HepG2 (cell line): ENCODE results near the gene GALNT1. TPM values are rescaled to one million over a fixed set of nuclear protein-coding genes. Genes with fewer than 3 reads are reported as not detected.
A peak's percentile ranks its signal among the peaks of the same experiment; 100 is the strongest.

ENCODE experiments used
- ATAC-seq: fragments of 200-7000 bp; cut with Tn5 transposase; 3 replicates; pipeline ENCODE4 v1.9.1; 2020; ENCODE audit warnings: mild to moderate bottlenecking, moderate library complexity
- BruUV-seq: library from RNA; stranded (reverse); fragments of 400-500 nt; replicated peaks from 2 replicates; lab custom pipeline; 2021; lab: Mats Ljungman, UMichigan
- CTCF ChIA-PET: fragments of 300-600 bp; formaldehyde crosslinking; extraction: SDS; loops from one replicate; lab custom pipeline; 2021; ENCODE audit warnings: low total read pairs, inconsistent platforms, low intra/inter-chr PET ratio; lab: Yijun Ruan, JAX
- POLR2A ChIA-PET: fragments of 350-600 bp; sonication (Branson Sonifier 250); formaldehyde crosslinking; loops from one replicate; lab custom pipeline; 2020; ENCODE audit warnings: antibody characterized with exemption, inconsistent platforms; lab: Yijun Ruan, JAX
- DNase-seq: peaks from one replicate; pipeline ENCODE4 v3.0.0-alpha.2; 2015; ENCODE audit warnings: low spot score
- FAIRE-seq: peaks from 3 replicates; lab custom pipeline; 2011; peaks lifted over from hg19 to GRCh38; lab: Jason Lieb, UNC
- H2AFZ ChIP-seq: one replicate; pipeline ENCODE4 v1.6.1; 2011; ENCODE audit warnings: low read length, inconsistent platforms
- H3K27ac ChIP-seq: fragments of 300-600 bp; 3 replicates; pipeline ENCODE4 v1.8.0; 2011; ENCODE audit warnings: mixed run types, mild to moderate bottlenecking, mixed read lengths, low read length, inconsistent platforms; ENCODE audit not compliant: insufficient read depth; ENCODE audit errors: extremely low read length
- H3K27me3 ChIP-seq, 2 experiments: fragments of 200-600 bp in 1 of 2; 2 replicates in 1 of 2; 3 replicates in 1 of 2; pipeline versions ENCODE4 v1.6.0 to v1.8.0; 2011; ENCODE audit warnings: low read length in 2 of 2, mild to moderate bottlenecking in 2 of 2, moderate library complexity in 2 of 2, inconsistent platforms in 1 of 2; ENCODE audit not compliant: insufficient read depth in 2 of 2, control insufficient read depth in 1 of 2
- H3K36me3 ChIP-seq, 2 experiments: fragments of 200-600 bp in 1 of 2; replicated peaks in 1 of 2; 2 replicates in 1 of 2; 3 replicates in 1 of 2; pipeline versions ENCODE4 v1.5.1 to v1.8.0; 2011; ENCODE audit warnings: low read length in 2 of 2, inconsistent platforms in 1 of 2; ENCODE audit not compliant: insufficient read depth in 2 of 2, control insufficient read depth in 1 of 2
- H3K4me1 ChIP-seq: 2 replicates; pipeline ENCODE4 v1.5.1; 2012; ENCODE audit warnings: low read length, inconsistent platforms; ENCODE audit not compliant: insufficient read depth
- H3K4me2 ChIP-seq: 2 replicates; pipeline ENCODE4 v1.6.0; 2011; ENCODE audit warnings: low read depth, low read length, inconsistent platforms
- H3K4me3 ChIP-seq, 3 experiments: fragments of 200-600 bp in 1 of 3; sonication (generic), shearing (Covaris generic) in 1 of 3; replicated peaks in 1 of 3; 2 replicates each; pipeline ENCODE4 v1.5.1; 2011 to 2016; ENCODE audit warnings: low read length in 3 of 3, inconsistent platforms in 2 of 3, low read depth in 2 of 3, mild to moderate bottlenecking in 2 of 3, control low read depth in 1 of 3, mixed read lengths in 1 of 3; ENCODE audit not compliant: insufficient read depth in 1 of 3
- H3K79me2 ChIP-seq: one replicate; pipeline ENCODE4 v1.6.1; 2011; ENCODE audit warnings: low read length, inconsistent platforms; ENCODE audit not compliant: insufficient read depth
- H3K9ac ChIP-seq: 2 replicates; pipeline ENCODE4 v1.6.0; 2011; ENCODE audit warnings: mild to moderate bottlenecking, low read depth, low read length, inconsistent platforms; ENCODE audit not compliant: insufficient read depth
- H3K9me3 ChIP-seq: 2 replicates; pipeline ENCODE4 v1.5.1; 2012; ENCODE audit warnings: mild to moderate bottlenecking, low read length
- H4K20me1 ChIP-seq: 2 replicates; pipeline ENCODE4 v1.6.0; 2011; ENCODE audit warnings: inconsistent platforms, mild to moderate bottlenecking, low read length, moderate library complexity; ENCODE audit not compliant: insufficient read depth
- EZH2 ChIP-seq: conservative IDR thresholded peaks from 2 replicates; pipeline ENCODE4 v1.6.1; 2012; ENCODE audit warnings: mild to moderate bottlenecking, low read depth, low read length, moderate library complexity
- HNF4A ChIP-seq: sonication (generic); formaldehyde crosslinking; IDR thresholded peaks from 2 replicates; pipeline ENCODE4 v1.4.0; 2020; ENCODE audit warnings: missing genetic modification reagents
- MTA3 ChIP-seq: sonication (generic); formaldehyde crosslinking; IDR thresholded peaks from 2 replicates; pipeline ENCODE4 v1.4.0; 2020; ENCODE audit warnings: missing genetic modification reagents
- MYC ChIP-seq: sonication (generic); formaldehyde crosslinking; IDR thresholded peaks from 2 replicates; pipeline ENCODE4 v1.9.0; 2021; ENCODE audit warnings: missing genetic modification reagents, borderline replicate concordance
- NR2F2 ChIP-seq: IDR thresholded peaks from 2 replicates; pipeline ENCODE4 v1.6.1; 2012; ENCODE audit warnings: low read depth, inconsistent platforms, borderline replicate concordance
- SMC3 ChIP-seq: IDR thresholded peaks from 2 replicates; pipeline ENCODE4 v1.6.1; 2011; ENCODE audit warnings: low read length, improper control_type of control experiment
- ZNF160 ChIP-seq: sonication (generic); formaldehyde crosslinking; IDR thresholded peaks from 2 replicates; pipeline ENCODE4 v1.8.0; 2022; ENCODE audit warnings: mild to moderate bottlenecking, inconsistent platforms, missing genetic modification reagents
- ZNF17 ChIP-seq: sonication (generic); formaldehyde crosslinking; IDR thresholded peaks from 2 replicates; pipeline ENCODE4 v1.5.0; 2020; ENCODE audit warnings: mild to moderate bottlenecking, missing genetic modification reagents
- ZNF709 ChIP-seq: sonication (generic); formaldehyde crosslinking; IDR thresholded peaks from 2 replicates; pipeline ENCODE4 v1.5.0; 2020; ENCODE audit warnings: mild to moderate bottlenecking, missing genetic modification reagents
- ZNF766 ChIP-seq: sonication (generic); formaldehyde crosslinking; IDR thresholded peaks from 2 replicates; pipeline ENCODE4 v1.5.0; 2020; ENCODE audit warnings: missing genetic modification reagents, borderline replicate concordance
- WGBS: methylation state at CpG from one replicate; pipeline ENCODE4 v1.1.6; 2017; ENCODE audit warnings: low lambda C conversion rate; 5-methylcytosine and 5-hydroxymethylcytosine counted together
- in situ Hi-C: cut with HindIII; loops from 2 replicates; pipeline ENCODE4 v1.10.0; 2017; ENCODE audit warnings: low pct_unique_long_range_greater_than_20kb; ENCODE audit not compliant: extremely low pct_ligation_motif_present
- intact Hi-C: fragments of 100-400 bp; cut with micrococcal nuclease; formaldehyde crosslinking; loops from one replicate; pipeline ENCODE4 v1.10.0; 2022; ENCODE audit not compliant: unreplicated experiment
- polyA plus RNA-seq, 8 experiments: library from polyadenylated mRNA; depleted of rRNA in 3 of 8; stranded (reverse) in 7 of 8; unstranded in 1 of 8; fragments of >200 nt; fragmentation: Illumina TruSeq in 4 of 8; extraction: Trizol in 4 of 8; gene quantifications; 2 replicates each; pipeline versions ENCODE4 v1.2.1 to v1.2.3, GENCODE V29; 2011 to 2016; ENCODE audit warnings: low read depth in 4 of 8, missing spikeins in 1 of 8, mixed read lengths in 1 of 8; ENCODE audit not compliant: insufficient read depth in 1 of 8
- total RNA-seq, 5 experiments: library from RNA; depleted of rRNA; stranded (reverse); fragments of >200 nt; fragmentation: Illumina TruSeq; extraction: Trizol; gene quantifications; 2 replicates each; pipeline ENCODE4 v1.2.3, GENCODE V29; 2016; ENCODE audit warnings: low read depth in 1 of 5
- TF ChIP-seq, protein P1 (sequence below): sonication (generic); formaldehyde crosslinking; IDR thresholded peaks from 2 replicates; pipeline ENCODE4 v1.5.1; 2020; ENCODE audit warnings: mild to moderate bottlenecking, moderate library complexity, missing genetic modification reagents
- TF ChIP-seq, protein P2 (sequence below): IDR thresholded peaks from 2 replicates; pipeline ENCODE4 v1.6.1; 2012; ENCODE audit warnings: inconsistent platforms
- TF ChIP-seq, protein P3 (sequence below): sonication (generic); formaldehyde crosslinking; IDR thresholded peaks from 2 replicates; pipeline ENCODE4 v1.4.0; 2020; ENCODE audit warnings: mild to moderate bottlenecking, missing genetic modification reagents

The GALNT1 gene
- total and polyA plus RNA-seq, 2 of the 13 experiments (the other 11 are each of a cell fraction or from before 2014, with no cell fraction given), result 41.1 to 100 TPM

DNA sequence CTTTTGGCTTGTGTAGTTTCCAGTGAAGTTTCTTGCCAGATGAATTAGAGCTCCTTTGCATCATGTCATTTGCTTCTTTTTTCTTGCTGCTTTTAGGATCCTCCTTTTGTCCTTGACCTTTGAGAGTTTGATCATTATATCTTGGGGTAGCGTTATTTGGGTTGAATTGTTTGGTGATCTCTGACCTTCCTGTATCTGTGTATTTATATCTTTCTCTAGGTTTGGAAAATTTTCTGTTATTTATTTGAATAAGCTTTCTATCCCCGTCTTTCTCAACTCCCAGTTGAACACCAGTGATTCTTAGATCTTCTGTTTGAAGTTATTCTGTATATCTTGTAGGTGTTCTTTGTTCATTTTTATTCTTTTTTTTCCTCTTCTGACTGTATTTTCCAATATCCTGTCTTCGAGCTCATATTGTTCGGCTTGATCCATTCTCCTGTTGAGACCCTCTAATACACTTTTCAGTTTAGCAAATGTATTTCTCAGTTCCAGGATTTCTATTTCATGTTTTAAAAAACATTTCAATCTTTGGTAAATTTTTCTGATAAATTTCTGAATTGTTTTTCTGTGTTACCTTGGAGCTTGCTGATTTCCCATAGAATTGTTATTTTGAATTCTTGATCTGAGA, 20.8 kb downstream of the GALNT1 start:
- WGBS, result 95% methylated on average over 4 of the region's 4 CpGs
- no peak overlapping the region for H3K27ac ChIP-seq
- H3K36me3 ChIP-seq, result peaks cover 0 to 1% of the 10 kb centered on the region in 2 experiments; a peak in 1 of 5 replicates
- TF ChIP-seq ZNF160 (CRISPR knock-in tag), result peak; percentile 100
- TF ChIP-seq, protein P1, sequence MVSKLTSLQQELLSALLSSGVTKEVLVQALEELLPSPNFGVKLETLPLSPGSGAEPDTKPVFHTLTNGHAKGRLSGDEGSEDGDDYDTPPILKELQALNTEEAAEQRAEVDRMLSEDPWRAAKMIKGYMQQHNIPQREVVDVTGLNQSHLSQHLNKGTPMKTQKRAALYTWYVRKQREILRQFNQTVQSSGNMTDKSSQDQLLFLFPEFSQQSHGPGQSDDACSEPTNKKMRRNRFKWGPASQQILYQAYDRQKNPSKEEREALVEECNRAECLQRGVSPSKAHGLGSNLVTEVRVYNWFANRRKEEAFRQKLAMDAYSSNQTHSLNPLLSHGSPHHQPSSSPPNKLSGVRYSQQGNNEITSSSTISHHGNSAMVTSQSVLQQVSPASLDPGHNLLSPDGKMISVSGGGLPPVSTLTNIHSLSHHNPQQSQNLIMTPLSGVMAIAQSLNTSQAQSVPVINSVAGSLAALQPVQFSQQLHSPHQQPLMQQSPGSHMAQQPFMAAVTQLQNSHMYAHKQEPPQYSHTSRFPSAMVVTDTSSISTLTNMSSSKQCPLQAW (CRISPR knock-in tag), result no peak
- FAIRE-seq, result no peak
- in situ Hi-C loops, result no loop called here
- no peaks in the 10 kb centered on the region for H4K20me1 ChIP-seq
- intact Hi-C loops, result no loop called here
- peaks cover 61% of the 10 kb centered on the region for H3K79me2 ChIP-seq
- H3K9me3 ChIP-seq, result peaks cover 19% of the 10 kb centered on the region
- no peak overlapping the region for H3K4me2 ChIP-seq
- ATAC-seq, result no peak
- no peaks in the 10 kb centered on the region for H3K27me3 ChIP-seq
- H2AFZ ChIP-seq, result no peak overlapping the region
- no peak overlapping the region for H3K4me3 ChIP-seq
- ChIA-PET POLR2A (no interaction called here), CTCF (no interaction called here)
- peaks cover 17% of the 10 kb centered on the region for H3K4me1 ChIP-seq
- H3K9ac ChIP-seq, result no peak overlapping the region
- no TSS peak for BruUV-seq
- DNase-seq, result no peak

DNA sequence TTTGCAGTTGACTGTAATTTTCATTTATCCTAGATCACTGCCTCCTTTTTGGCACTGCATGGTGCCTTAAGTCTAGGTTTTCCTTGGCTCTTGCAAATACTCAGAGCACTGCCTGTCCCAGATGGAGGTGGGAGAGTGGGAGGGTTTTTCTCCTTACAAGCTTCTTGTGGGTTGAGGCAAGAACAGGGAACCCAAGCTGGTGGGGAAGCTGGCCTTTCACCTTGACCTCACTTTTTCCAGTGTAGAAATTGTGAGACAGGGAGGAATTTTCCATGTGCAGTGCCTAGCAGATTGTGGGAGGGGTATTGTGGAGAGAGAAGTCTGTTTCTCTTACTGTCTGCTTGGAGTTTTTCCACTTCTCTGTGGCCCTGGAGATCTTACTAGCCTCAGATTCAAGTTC, 21.5 kb downstream of the GALNT1 start:
- ATAC-seq (no peak), DNase-seq (no peak), FAIRE-seq (no peak)
- peaks cover 0 to 1% of the 10 kb centered on the region in 2 experiments; a peak in 1 of 5 replicates for H3K36me3 ChIP-seq
- H3K4me1 ChIP-seq, result peaks cover 17% of the 10 kb centered on the region
- intact Hi-C loops, result no loop called here
- BruUV-seq, result no TSS peak
- no peak overlapping the region for H2AFZ ChIP-seq
- in situ Hi-C loops, result no loop called here
- H3K79me2 ChIP-seq, result peaks cover 64% of the 10 kb centered on the region
- H3K4me2 ChIP-seq, result no peak overlapping the region
- H3K27ac ChIP-seq, result no peak overlapping the region
- no peaks in the 10 kb centered on the region for H3K27me3 ChIP-seq
- CTCF ChIA-PET, result no interaction called here
- H4K20me1 ChIP-seq, result no peaks in the 10 kb centered on the region
- POLR2A ChIA-PET, result no interaction called here
- H3K9me3 ChIP-seq, result peaks cover 19% of the 10 kb centered on the region
- no peak overlapping the region for H3K9ac ChIP-seq
- no peak overlapping the region for H3K4me3 ChIP-seq
- TF ChIP-seq ZNF17 (CRISPR knock-in tag), result no peak
- TF ChIP-seq, protein P2, sequence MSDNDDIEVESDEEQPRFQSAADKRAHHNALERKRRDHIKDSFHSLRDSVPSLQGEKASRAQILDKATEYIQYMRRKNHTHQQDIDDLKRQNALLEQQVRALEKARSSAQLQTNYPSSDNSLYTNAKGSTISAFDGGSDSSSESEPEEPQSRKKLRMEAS, result no peak
- TF ChIP-seq MYC, result no peak
- TF ChIP-seq, protein P3, sequence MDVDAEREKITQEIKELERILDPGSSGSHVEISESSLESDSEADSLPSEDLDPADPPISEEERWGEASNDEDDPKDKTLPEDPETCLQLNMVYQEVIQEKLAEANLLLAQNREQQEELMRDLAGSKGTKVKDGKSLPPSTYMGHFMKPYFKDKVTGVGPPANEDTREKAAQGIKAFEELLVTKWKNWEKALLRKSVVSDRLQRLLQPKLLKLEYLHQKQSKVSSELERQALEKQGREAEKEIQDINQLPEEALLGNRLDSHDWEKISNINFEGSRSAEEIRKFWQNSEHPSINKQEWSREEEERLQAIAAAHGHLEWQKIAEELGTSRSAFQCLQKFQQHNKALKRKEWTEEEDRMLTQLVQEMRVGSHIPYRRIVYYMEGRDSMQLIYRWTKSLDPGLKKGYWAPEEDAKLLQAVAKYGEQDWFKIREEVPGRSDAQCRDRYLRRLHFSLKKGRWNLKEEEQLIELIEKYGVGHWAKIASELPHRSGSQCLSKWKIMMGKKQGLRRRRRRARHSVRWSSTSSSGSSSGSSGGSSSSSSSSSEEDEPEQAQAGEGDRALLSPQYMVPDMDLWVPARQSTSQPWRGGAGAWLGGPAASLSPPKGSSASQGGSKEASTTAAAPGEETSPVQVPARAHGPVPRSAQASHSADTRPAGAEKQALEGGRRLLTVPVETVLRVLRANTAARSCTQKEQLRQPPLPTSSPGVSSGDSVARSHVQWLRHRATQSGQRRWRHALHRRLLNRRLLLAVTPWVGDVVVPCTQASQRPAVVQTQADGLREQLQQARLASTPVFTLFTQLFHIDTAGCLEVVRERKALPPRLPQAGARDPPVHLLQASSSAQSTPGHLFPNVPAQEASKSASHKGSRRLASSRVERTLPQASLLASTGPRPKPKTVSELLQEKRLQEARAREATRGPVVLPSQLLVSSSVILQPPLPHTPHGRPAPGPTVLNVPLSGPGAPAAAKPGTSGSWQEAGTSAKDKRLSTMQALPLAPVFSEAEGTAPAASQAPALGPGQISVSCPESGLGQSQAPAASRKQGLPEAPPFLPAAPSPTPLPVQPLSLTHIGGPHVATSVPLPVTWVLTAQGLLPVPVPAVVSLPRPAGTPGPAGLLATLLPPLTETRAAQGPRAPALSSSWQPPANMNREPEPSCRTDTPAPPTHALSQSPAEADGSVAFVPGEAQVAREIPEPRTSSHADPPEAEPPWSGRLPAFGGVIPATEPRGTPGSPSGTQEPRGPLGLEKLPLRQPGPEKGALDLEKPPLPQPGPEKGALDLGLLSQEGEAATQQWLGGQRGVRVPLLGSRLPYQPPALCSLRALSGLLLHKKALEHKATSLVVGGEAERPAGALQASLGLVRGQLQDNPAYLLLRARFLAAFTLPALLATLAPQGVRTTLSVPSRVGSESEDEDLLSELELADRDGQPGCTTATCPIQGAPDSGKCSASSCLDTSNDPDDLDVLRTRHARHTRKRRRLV (CRISPR knock-in tag), result no peak
- no peak for TF ChIP-seq SMC3
- TF ChIP-seq EZH2, result no peak
- no peak for TF ChIP-seq ZNF766 (CRISPR knock-in tag)
- no peak for TF ChIP-seq ZNF709 (CRISPR knock-in tag)
- no peak for TF ChIP-seq HNF4A (CRISPR knock-in tag)
- TF ChIP-seq MTA3 (CRISPR knock-in tag), result no peak
- no peak for TF ChIP-seq NR2F2
